HFFc6 (cell line): ENCODE results near the gene LSM14A. TPM values are rescaled to one million over a fixed set of nuclear protein-coding genes. Genes with fewer than 3 reads are reported as not detected.
"Not testable (repeated sequence)": the region's sequence is repeated elsewhere in the genome, so short reads cannot be mapped to it uniquely, and the experiment has no call there.

Experiments
- DNase-seq: peaks from one replicate; pipeline ENCODE4 v3.0.0-alpha.2; 2018
- H3K27ac Mint-ChIP-seq: 2 replicates; pipeline ENCODE4 v1.8.0; 2020; ENCODE audit warnings: mild to moderate bottlenecking, mixed read lengths
- H3K27me3 Mint-ChIP-seq: 2 replicates; pipeline ENCODE4 v1.8.0; 2021; ENCODE audit warnings: mild to moderate bottlenecking, moderate library complexity, mixed read lengths; ENCODE audit not compliant: insufficient read depth
- H3K36me3 Mint-ChIP-seq: 2 replicates; pipeline ENCODE4 v1.8.0; 2021; ENCODE audit warnings: low read depth, mixed read lengths
- H3K4me1 Mint-ChIP-seq: 2 replicates; pipeline ENCODE4 v1.8.0; 2020; ENCODE audit warnings: low read depth, mixed read lengths
- H3K4me3 Mint-ChIP-seq: 2 replicates; pipeline ENCODE4 v1.8.0; 2020; ENCODE audit warnings: mild to moderate bottlenecking, moderate library complexity, mixed read lengths
- H3K9me3 Mint-ChIP-seq: 2 replicates; pipeline ENCODE4 v1.8.0; 2020; ENCODE audit warnings: mild to moderate bottlenecking, mixed read lengths
- total RNA-seq, 6 experiments: library from RNA; stranded (reverse); fragmentation: NEBNext Ultra II Directional; extraction: Animal tissue kit (Norgen Biotek cat#: 25700); gene quantifications; 2 replicates in 1 of 6; 3 replicates in 5 of 6; pipeline ENCODE4 v1.2.3, GENCODE V29; 2021
- TF ChIP-seq, protein P1 (sequence below): fragments of 200-600 bp; sonication (generic); IDR thresholded peaks from 2 replicates; pipeline ENCODE4 v1.5.0; 2021; ENCODE audit warnings: antibody characterized with exemption, mild to moderate bottlenecking

The LSM14A gene
- total RNA-seq, 6 experiments from 2014 or later, result 66.5 to 92.9 (median 87.0) TPM

DNA sequence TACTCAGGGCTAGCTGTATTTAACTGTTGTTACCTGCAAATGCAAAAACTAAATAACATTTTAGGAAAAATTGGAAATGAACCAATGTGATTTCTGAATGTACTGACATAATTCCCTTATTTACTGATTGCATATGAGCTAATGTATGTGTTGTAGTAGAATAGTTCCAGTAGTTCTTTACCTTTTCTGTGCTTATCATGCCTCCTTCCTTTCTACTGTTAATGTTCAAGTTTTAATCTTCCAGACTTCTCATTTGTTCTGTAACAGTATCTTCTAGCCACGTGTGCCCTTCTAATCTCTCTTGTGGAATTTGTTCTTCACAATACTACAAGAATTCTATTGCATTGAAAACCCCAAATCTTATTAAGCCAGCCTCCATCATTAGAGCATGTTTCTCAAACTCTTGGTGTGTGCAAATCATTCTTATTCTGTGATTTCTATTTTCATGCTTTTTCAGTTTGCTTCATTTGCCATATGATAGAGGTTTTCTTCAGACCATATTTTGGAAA lies 17.7 kb downstream of the LSM14A start:
- TF ChIP-seq, protein P1, sequence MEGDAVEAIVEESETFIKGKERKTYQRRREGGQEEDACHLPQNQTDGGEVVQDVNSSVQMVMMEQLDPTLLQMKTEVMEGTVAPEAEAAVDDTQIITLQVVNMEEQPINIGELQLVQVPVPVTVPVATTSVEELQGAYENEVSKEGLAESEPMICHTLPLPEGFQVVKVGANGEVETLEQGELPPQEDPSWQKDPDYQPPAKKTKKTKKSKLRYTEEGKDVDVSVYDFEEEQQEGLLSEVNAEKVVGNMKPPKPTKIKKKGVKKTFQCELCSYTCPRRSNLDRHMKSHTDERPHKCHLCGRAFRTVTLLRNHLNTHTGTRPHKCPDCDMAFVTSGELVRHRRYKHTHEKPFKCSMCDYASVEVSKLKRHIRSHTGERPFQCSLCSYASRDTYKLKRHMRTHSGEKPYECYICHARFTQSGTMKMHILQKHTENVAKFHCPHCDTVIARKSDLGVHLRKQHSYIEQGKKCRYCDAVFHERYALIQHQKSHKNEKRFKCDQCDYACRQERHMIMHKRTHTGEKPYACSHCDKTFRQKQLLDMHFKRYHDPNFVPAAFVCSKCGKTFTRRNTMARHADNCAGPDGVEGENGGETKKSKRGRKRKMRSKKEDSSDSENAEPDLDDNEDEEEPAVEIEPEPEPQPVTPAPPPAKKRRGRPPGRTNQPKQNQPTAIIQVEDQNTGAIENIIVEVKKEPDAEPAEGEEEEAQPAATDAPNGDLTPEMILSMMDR, result no peak
- Mint-ChIP-seq H3K36me3 (peaks cover 5% of the 10 kb centered on the region), H3K4me3 (no peak overlapping the region), H3K27me3 (no peaks in the 10 kb centered on the region), H3K27ac (no peak overlapping the region), H3K4me1 (peaks cover 57% of the 10 kb centered on the region), H3K9me3 (no peaks in the 10 kb centered on the region)
- DNase-seq, result no peak

- Mint-ChIP-seq H3K4me3 (no peak overlapping the region), H3K9me3 (no peaks in the 10 kb centered on the region), H3K4me1 (peaks cover 42% of the 10 kb centered on the region), H3K27me3 (no peaks in the 10 kb centered on the region), H3K27ac (no peak overlapping the region), H3K36me3 (peaks cover 10% of the 10 kb centered on the region)
- no peak for DNase-seq
- TF ChIP-seq, protein P1, result no peak
Observed at GRCh38 chr19:34191355-34191962, 19.2 kb downstream of the LSM14A start.

DNA sequence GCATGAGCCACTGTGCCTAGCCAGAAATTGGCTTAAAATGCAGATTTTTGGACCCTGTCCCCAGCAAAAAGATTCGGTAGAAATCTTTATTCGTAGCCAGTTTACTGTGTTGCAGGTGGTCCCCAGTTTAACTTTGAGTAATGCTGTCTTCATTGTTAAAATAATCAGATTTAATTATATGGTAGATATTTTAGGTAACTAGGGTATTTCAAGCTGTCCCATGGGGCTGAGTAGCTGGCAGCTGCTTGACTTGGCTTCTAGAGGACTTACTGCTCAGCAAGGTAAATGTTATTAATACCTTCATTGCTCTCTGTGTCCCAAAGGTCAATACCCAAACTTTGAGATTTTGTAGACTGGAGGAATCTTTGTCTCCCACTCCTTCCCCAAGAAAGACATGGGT lies 21.1 kb downstream of the LSM14A start:
- DNase-seq, result no peak
- TF ChIP-seq, protein P1, result no peak
- H3K27me3 Mint-ChIP-seq, result no peaks in the 10 kb centered on the region
- H3K4me3 Mint-ChIP-seq, result no peak overlapping the region
- H3K9me3 Mint-ChIP-seq, result no peaks in the 10 kb centered on the region
- peaks cover 34% of the 10 kb centered on the region for H3K4me1 Mint-ChIP-seq
- H3K27ac Mint-ChIP-seq, result no peak overlapping the region
- peaks cover 10% of the 10 kb centered on the region for H3K36me3 Mint-ChIP-seq

GRCh38 chr19:34193876-34194275 lies 21.6 kb downstream of the LSM14A start:
- Mint-ChIP-seq H3K36me3 (peaks cover 10% of the 10 kb centered on the region), H3K4me1 (peaks cover 29% of the 10 kb centered on the region), H3K9me3 (no peaks in the 10 kb centered on the region), H3K27me3 (no peaks in the 10 kb centered on the region), H3K27ac (no peak overlapping the region), H3K4me3 (no peak overlapping the region)
- DNase-seq, result no peak
- TF ChIP-seq, protein P1, result no peak

DNA sequence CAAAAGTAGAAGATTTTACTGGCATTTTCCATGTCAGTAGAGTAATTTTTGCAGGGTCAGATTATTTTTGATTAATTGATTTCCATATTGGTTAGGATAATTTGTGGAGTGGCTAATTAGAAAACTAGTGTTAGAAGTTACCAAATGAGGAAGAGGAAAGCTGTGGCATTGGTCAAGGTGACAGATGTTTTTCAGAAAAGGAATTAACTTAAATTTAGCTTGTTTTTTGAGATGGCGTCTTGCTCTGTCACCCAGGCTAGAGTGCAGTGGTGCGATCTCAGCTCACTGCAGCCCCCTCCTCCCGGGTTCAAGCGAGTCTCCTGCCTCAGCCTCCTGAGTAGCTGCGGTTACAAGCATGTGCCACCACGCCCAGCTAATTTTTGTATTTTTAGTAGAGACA lies 28.8 kb downstream of the LSM14A start:
- no peak overlapping the region for H3K4me3 Mint-ChIP-seq
- H3K36me3 Mint-ChIP-seq, result peaks cover 24% of the 10 kb centered on the region
- H3K27me3 Mint-ChIP-seq, result no peaks in the 10 kb centered on the region; the same call in 1 of the 2 replicates
- H3K4me1 Mint-ChIP-seq, result peaks cover 16% of the 10 kb centered on the region
- no peak overlapping the region for H3K27ac Mint-ChIP-seq
- no peak for DNase-seq
- H3K9me3 Mint-ChIP-seq, result no peaks in the 10 kb centered on the region
- TF ChIP-seq, protein P1, result no peak

- H3K27ac Mint-ChIP-seq, DNase-seq, H3K27me3 Mint-ChIP-seq, H3K4me3 Mint-ChIP-seq, H3K9me3 Mint-ChIP-seq: not testable (repeated sequence)
- peaks cover 21% of the 10 kb centered on the region for H3K4me1 Mint-ChIP-seq
- peaks cover 26% of the 10 kb centered on the region for H3K36me3 Mint-ChIP-seq
Observed at GRCh38 chr19:34205324-34205723, 33.0 kb downstream of the LSM14A start.
